ENCODE results near the gene STXBP5. TPM values are rescaled to one million over a fixed set of nuclear protein-coding genes. Genes with fewer than 3 reads are reported as not detected.

STXBP5 gene
- total RNA-seq, 2 experiments from 2014 or later = 9.4 to 9.5 TPM

GRCh38 chr6:147418523-147418922 is 214.3 kb downstream of the STXBP5 start:
- no peak overlapping the region for H3K4me3 Mint-ChIP-seq
- intact Hi-C loops (cut with micrococcal nuclease) = no loop called here
- H3K4me1 Mint-ChIP-seq (ENCODE audit: low read depth) = no peaks in the 10 kb centered on the region
- peaks cover 5% of the 10 kb centered on the region for H3K9me3 Mint-ChIP-seq
- H3K36me3 Mint-ChIP-seq (ENCODE audit: low read depth) = no peaks in the 10 kb centered on the region
- DNase-seq = no peak
- peaks cover 5% of the 10 kb centered on the region for H3K27me3 Mint-ChIP-seq (ENCODE audit: low read depth)
- H3K27ac Mint-ChIP-seq = no peak overlapping the region
- CTCF ChIA-PET = no interaction called here

- H3K36me3 Mint-ChIP-seq (ENCODE audit: low read depth) = no peaks in the 10 kb centered on the region
- peaks cover 4% of the 10 kb centered on the region for H3K27me3 Mint-ChIP-seq (ENCODE audit: low read depth)
- H3K27ac Mint-ChIP-seq = no peak overlapping the region
- intact Hi-C loops (cut with micrococcal nuclease) = no loop called here
- no peak for DNase-seq
- H3K4me1 Mint-ChIP-seq (ENCODE audit: low read depth) = no peaks in the 10 kb centered on the region
- H3K4me3 Mint-ChIP-seq = no peak overlapping the region
- CTCF ChIA-PET = no interaction called here
- peaks cover 5% of the 10 kb centered on the region for H3K9me3 Mint-ChIP-seq
Measured at GRCh38 chr6:147421903-147422302, 217.7 kb downstream of the STXBP5 start.

GRCh38 chr6:147423111-147423510 is 218.9 kb downstream of the STXBP5 start:
- Mint-ChIP-seq H3K9me3 (peaks cover 5% of the 10 kb centered on the region), H3K4me3 (no peak overlapping the region), H3K36me3 (ENCODE audit: low read depth) (no peaks in the 10 kb centered on the region), H3K27me3 (ENCODE audit: low read depth) (peaks cover 4% of the 10 kb centered on the region), H3K27ac (no peak overlapping the region), H3K4me1 (ENCODE audit: low read depth) (no peaks in the 10 kb centered on the region)
- DNase-seq = no peak
- CTCF ChIA-PET = no interaction called here
- intact Hi-C loops (cut with micrococcal nuclease) = no loop called here

DNA sequence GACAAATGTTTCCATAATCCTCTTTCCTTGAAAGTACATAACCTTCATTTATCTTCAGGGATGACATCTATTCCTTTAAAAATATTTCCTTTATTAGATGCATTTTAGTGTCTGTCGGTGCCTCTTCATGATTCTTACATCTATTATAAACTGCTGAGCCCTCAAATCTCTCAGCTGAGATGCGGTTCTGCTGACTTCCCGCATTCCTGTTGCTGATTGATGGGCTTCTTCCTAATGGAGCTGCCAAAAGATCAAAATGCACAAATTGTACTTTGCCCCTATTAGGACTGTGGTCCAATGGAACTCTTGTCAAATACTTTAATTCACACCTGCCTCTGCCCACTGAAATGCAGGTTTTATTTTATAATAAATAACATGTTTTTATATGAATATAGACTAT is 225.6 kb downstream of the STXBP5 start:
- CTCF ChIA-PET = no interaction called here
- Mint-ChIP-seq H3K4me3 (no peak overlapping the region), H3K27ac (no peak overlapping the region), H3K4me1 (ENCODE audit: low read depth) (no peaks in the 10 kb centered on the region), H3K27me3 (ENCODE audit: low read depth) (peaks cover 2% of the 10 kb centered on the region), H3K9me3 (no peaks in the 10 kb centered on the region), H3K36me3 (ENCODE audit: low read depth) (no peaks in the 10 kb centered on the region)
- no peak for DNase-seq
- intact Hi-C loops (cut with micrococcal nuclease) = no loop called here

- intact Hi-C loops (cut with micrococcal nuclease) = no loop called here
- Mint-ChIP-seq H3K4me1 (ENCODE audit: low read depth) (no peaks in the 10 kb centered on the region), H3K4me3 (no peak overlapping the region), H3K27me3 (ENCODE audit: low read depth) (peaks cover 4% of the 10 kb centered on the region), H3K27ac (no peak overlapping the region), H3K36me3 (ENCODE audit: low read depth) (no peaks in the 10 kb centered on the region), H3K9me3 (no peaks in the 10 kb centered on the region)
- DNase-seq = no peak
- CTCF ChIA-PET = no interaction called here
Measured at GRCh38 chr6:147430811-147431210, 226.6 kb downstream of the STXBP5 start.

DNA sequence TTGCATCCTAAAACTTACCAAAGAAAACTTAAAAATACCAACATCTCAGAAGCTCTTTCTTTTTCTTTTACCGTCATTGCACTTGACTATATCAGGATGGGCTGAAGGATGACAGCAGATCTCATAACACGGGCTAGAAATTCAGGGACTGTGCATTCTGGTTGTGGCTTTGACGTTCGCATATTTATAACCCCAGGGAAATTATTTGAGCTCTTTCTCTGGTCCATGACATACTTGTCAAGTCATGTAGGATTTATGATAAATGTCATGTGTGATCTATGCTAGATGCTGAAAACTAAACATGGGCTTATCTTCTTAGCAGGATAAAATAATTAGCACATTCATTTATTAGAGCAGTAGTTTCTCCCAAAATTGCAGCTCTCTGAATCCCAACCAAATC is 229.9 kb downstream of the STXBP5 start:
- CTCF ChIA-PET = no interaction called here
- no peak overlapping the region for H3K27ac Mint-ChIP-seq
- H3K27me3 Mint-ChIP-seq (ENCODE audit: low read depth) = peaks cover 10% of the 10 kb centered on the region
- DNase-seq = no peak
- no peaks in the 10 kb centered on the region for H3K4me1 Mint-ChIP-seq (ENCODE audit: low read depth)
- H3K4me3 Mint-ChIP-seq = no peak overlapping the region
- no peaks in the 10 kb centered on the region for H3K36me3 Mint-ChIP-seq (ENCODE audit: low read depth)
- H3K9me3 Mint-ChIP-seq = no peaks in the 10 kb centered on the region
- intact Hi-C loops (cut with micrococcal nuclease) = no loop called here

- CTCF ChIA-PET = no interaction called here
- H3K27me3 Mint-ChIP-seq (ENCODE audit: low read depth) = peaks cover 10% of the 10 kb centered on the region
- intact Hi-C loops (cut with micrococcal nuclease) = no loop called here
- no peaks in the 10 kb centered on the region for H3K4me1 Mint-ChIP-seq (ENCODE audit: low read depth)
- no peak overlapping the region for H3K4me3 Mint-ChIP-seq
- H3K27ac Mint-ChIP-seq = no peak overlapping the region
- no peaks in the 10 kb centered on the region for H3K9me3 Mint-ChIP-seq
- H3K36me3 Mint-ChIP-seq (ENCODE audit: low read depth) = no peaks in the 10 kb centered on the region
- DNase-seq = no peak
Measured at GRCh38 chr6:147434516-147434915, 230.3 kb downstream of the STXBP5 start.

GRCh38 chr6:147437615-147438014 is 233.4 kb downstream of the STXBP5 start:
- Mint-ChIP-seq H3K27me3 (ENCODE audit: low read depth) (peaks cover 13% of the 10 kb centered on the region), H3K9me3 (no peaks in the 10 kb centered on the region), H3K27ac (no peak overlapping the region), H3K36me3 (ENCODE audit: low read depth) (no peaks in the 10 kb centered on the region), H3K4me3 (no peak overlapping the region), H3K4me1 (ENCODE audit: low read depth) (no peaks in the 10 kb centered on the region)
- intact Hi-C loops (cut with micrococcal nuclease) = no loop called here
- DNase-seq = no peak
- CTCF ChIA-PET = no interaction called here

- H3K27me3 Mint-ChIP-seq (ENCODE audit: low read depth) = peaks cover 13% of the 10 kb centered on the region
- DNase-seq = no peak
- no peaks in the 10 kb centered on the region for H3K36me3 Mint-ChIP-seq (ENCODE audit: low read depth)
- no peak overlapping the region for H3K27ac Mint-ChIP-seq
- H3K4me3 Mint-ChIP-seq = no peak overlapping the region
- no peaks in the 10 kb centered on the region for H3K4me1 Mint-ChIP-seq (ENCODE audit: low read depth)
- intact Hi-C loops (cut with micrococcal nuclease) = no loop called here
- CTCF ChIA-PET = no interaction called here
- H3K9me3 Mint-ChIP-seq = no peaks in the 10 kb centered on the region
Measured at GRCh38 chr6:147438758-147439528, 234.7 kb downstream of the STXBP5 start.
